ENCODE measurements around the gene FSHR.

FSHR gene

GRCh38 chr2:49153252-49153651 is 1.1 kb downstream of the FSHR start:
- H2AFZ ChIP-seq (ENCODE audit: low read length), result no peak overlapping the region
- no peaks in the 10 kb centered on the region for H3F3A ChIP-seq (ENCODE audit: low read depth)
- TF ChIP-seq CTCF (conservative IDR thresholded peaks at IDR 0.05; ENCODE audit: low read length), result no peak
- no peak overlapping the region for H3K4me2 ChIP-seq (ENCODE audit: low read depth, low read length, poor library complexity, severe bottlenecking)
- no peak overlapping the region for H3K4me3 ChIP-seq (ENCODE audit: low read length, poor library complexity, severe bottlenecking)
- H3K4me1 ChIP-seq (ENCODE audit: insufficient read depth, low read length, poor library complexity, severe bottlenecking), result no peaks in the 10 kb centered on the region
- no peaks in the 10 kb centered on the region for H3K9me3 ChIP-seq (ENCODE audit: insufficient read depth, low read depth, low read length)
- H4K20me1 ChIP-seq (ENCODE audit: insufficient read depth, low read length, poor library complexity, severe bottlenecking), result no peaks in the 10 kb centered on the region
- H3K27me3 ChIP-seq (ENCODE audit: insufficient read depth, low read length, poor library complexity, severe bottlenecking), result no peaks in the 10 kb centered on the region
- H3K9me2 ChIP-seq (replicated peaks; ENCODE audit: low read depth, low read length), result no peaks in the 10 kb centered on the region
- H3K9ac ChIP-seq (ENCODE audit: low read depth, low read length, poor library complexity, severe bottlenecking), result no peak overlapping the region
- H3K36me3 ChIP-seq (ENCODE audit: insufficient read depth, low read length), result no peaks in the 10 kb centered on the region
- no peaks in the 10 kb centered on the region for H3K79me2 ChIP-seq (ENCODE audit: insufficient read depth, low read length)

GRCh38 chr2:49152824-49153223 is 1.5 kb downstream of the FSHR start:
- Histone ChIP-seq H3K4me2 (ENCODE audit: low read depth, low read length, poor library complexity, severe bottlenecking) (no peak overlapping the region), H3K9ac (ENCODE audit: low read depth, low read length, poor library complexity, severe bottlenecking) (no peak overlapping the region), H3K36me3 (ENCODE audit: insufficient read depth, low read length) (no peaks in the 10 kb centered on the region), H3K9me3 (ENCODE audit: insufficient read depth, low read depth, low read length) (no peaks in the 10 kb centered on the region), H2AFZ (ENCODE audit: low read length) (no peak overlapping the region), H3K79me2 (ENCODE audit: insufficient read depth, low read length) (no peaks in the 10 kb centered on the region), H3F3A (ENCODE audit: low read depth) (no peaks in the 10 kb centered on the region), H3K27me3 (ENCODE audit: insufficient read depth, low read length, poor library complexity, severe bottlenecking) (no peaks in the 10 kb centered on the region), H3K4me3 (ENCODE audit: low read length, poor library complexity, severe bottlenecking) (no peak overlapping the region), H3K9me2 (replicated peaks; ENCODE audit: low read depth, low read length) (no peaks in the 10 kb centered on the region), H4K20me1 (ENCODE audit: insufficient read depth, low read length, poor library complexity, severe bottlenecking) (no peaks in the 10 kb centered on the region), H3K4me1 (ENCODE audit: insufficient read depth, low read length, poor library complexity, severe bottlenecking) (no peaks in the 10 kb centered on the region)
- TF ChIP-seq EZH2phosphoT487 (IDR thresholded peaks at IDR 0.05; ENCODE audit: borderline replicate concordance) (no peak), CTCF (conservative IDR thresholded peaks at IDR 0.05; ENCODE audit: low read length) (no peak)

GRCh38 chr2:49146401-49146800 is 7.9 kb downstream of the FSHR start:
- no peaks in the 10 kb centered on the region; the same call in 1 of the 2 replicates for H3K9me2 ChIP-seq (replicated peaks; ENCODE audit: low read depth, low read length)
- H3K9ac ChIP-seq (ENCODE audit: low read depth, low read length, poor library complexity, severe bottlenecking), result no peak overlapping the region
- no peaks in the 10 kb centered on the region for H4K20me1 ChIP-seq (ENCODE audit: insufficient read depth, low read length, poor library complexity, severe bottlenecking)
- H2AFZ ChIP-seq (ENCODE audit: low read length), result no peak overlapping the region
- no peaks in the 10 kb centered on the region for H3K4me1 ChIP-seq (ENCODE audit: insufficient read depth, low read length, poor library complexity, severe bottlenecking)
- no peaks in the 10 kb centered on the region for H3K27me3 ChIP-seq (ENCODE audit: insufficient read depth, low read length, poor library complexity, severe bottlenecking)
- no peak overlapping the region for H3K4me3 ChIP-seq (ENCODE audit: low read length, poor library complexity, severe bottlenecking)
- H3F3A ChIP-seq (ENCODE audit: low read depth), result no peaks in the 10 kb centered on the region
- H3K79me2 ChIP-seq (ENCODE audit: insufficient read depth, low read length), result no peaks in the 10 kb centered on the region
- H3K4me2 ChIP-seq (ENCODE audit: low read depth, low read length, poor library complexity, severe bottlenecking), result no peak overlapping the region
- H3K36me3 ChIP-seq (ENCODE audit: insufficient read depth, low read length), result no peaks in the 10 kb centered on the region
- no peaks in the 10 kb centered on the region for H3K9me3 ChIP-seq (ENCODE audit: insufficient read depth, low read depth, low read length)
- TF ChIP-seq EZH2phosphoT487 (IDR thresholded peaks at IDR 0.05; ENCODE audit: borderline replicate concordance) (no peak), CTCF (conservative IDR thresholded peaks at IDR 0.05; ENCODE audit: low read length) (no peak)
